Stimulated activated CD4-positive, alpha-beta T cell treated with anti-CD3 and anti-CD28 coated beads, Interleukin-1b, Interleukin-23, amount 100 ng/mL, for 4 hours (primary cell): ENCODE data around the gene MT1M.
"Not testable (repeated sequence)": the region's sequence is repeated elsewhere in the genome, so short reads cannot be mapped to it uniquely, and the experiment has no call there.

Experiments
- DNase-seq, 2 donors: peaks; one replicate each; pipeline ENCODE4 v3.0.0-alpha.2; 2020; ENCODE audit warnings: low read depth in 2 of 2

MT1M gene

DNA sequence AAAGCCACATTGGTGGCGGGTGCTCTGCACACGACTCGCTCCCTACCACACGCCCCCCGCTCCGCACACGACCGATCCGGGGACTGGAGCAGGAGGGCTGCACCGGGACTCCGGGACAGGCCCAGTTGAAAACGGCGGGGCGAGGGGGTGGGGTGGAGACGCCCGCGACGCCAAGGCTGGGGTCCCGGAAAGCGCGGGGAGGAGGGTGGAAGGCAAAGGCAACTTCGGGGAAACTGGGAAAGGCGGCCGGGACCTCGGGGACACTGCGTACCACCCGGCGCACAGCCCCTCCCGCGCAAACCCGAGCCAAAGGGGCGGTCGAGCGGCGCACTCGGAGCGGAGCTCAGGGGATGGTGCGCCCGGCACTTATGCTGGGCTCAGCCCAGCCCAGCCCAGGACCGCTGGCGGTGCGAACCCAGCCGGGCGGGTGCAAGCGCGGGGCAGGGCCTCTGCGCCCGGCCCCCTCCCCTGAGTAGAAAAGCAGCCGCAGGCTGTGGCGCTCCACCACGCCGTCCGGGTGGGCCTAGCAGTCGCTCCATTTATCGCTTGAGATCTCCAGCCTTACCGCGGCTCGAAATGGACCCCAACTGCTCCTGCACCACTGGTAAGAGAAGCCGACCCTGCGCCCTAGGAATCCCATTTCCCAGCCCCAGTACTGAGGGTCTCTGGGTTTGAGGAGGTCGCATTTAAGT lies at the start of gene MT1M:
TSS of gene MT1M (plus strand) at position 504 of the 692 bp plus-strand sequence. CDS start at position 577, 73 bp downstream.
- DNase-seq, result no peak

- DNase-seq, result not testable (repeated sequence)
Measured at GRCh38 chr16:56582911-56583310, 49.5 kb upstream of the MT1M start.

GRCh38 chr16:56583351-56584168 lies 48.9 kb upstream of the MT1M start:
- no peak for DNase-seq

GRCh38 chr16:56584276-56584675 lies 48.2 kb upstream of the MT1M start:
- no peak for DNase-seq

- DNase-seq, result no peak
Measured at GRCh38 chr16:56588781-56589140, 43.7 kb upstream of the MT1M start.

GRCh38 chr16:56589141-56590039 lies 43.1 kb upstream of the MT1M start, which contains the start of gene MT3:
MT3 (plus strand) TSS chr16:56589528; CDS start chr16:56589591, 63 bp downstream.
- DNase-seq, result no peak

DNA sequence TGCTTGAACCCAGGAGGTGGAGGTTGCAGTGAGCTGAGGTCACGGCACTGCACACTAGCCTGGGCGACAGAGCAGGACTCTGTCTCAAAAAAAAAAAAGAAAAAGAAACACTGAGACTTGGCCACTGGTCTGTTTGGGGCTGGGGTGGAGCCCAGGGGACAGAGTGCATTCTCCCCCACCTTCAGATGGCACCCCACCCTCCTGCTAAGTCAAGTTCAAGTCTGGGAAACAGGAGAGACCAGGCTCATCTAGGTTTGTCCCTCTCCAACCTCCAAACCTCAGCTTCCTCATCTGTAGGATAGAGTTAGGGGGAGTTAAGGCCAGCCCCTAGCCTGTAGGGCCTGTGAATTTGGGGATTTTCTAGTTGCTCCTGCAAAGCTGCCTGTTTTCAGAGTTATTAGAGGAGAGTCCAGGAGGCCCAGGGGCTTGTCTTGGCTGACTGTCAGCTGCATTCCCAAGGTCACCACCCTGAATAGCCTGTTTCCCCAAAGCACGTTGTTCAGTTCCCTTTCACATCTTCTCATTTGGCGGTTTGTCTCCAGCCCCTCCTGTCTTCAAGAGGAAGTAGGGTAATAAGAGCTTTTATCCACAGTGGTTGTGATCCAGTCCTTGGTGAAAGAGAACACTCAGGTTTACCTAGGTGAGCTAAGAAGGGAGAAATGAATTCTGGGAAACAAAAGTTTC lies 40.9 kb upstream of the MT1M start:
- no peak for DNase-seq

DNA sequence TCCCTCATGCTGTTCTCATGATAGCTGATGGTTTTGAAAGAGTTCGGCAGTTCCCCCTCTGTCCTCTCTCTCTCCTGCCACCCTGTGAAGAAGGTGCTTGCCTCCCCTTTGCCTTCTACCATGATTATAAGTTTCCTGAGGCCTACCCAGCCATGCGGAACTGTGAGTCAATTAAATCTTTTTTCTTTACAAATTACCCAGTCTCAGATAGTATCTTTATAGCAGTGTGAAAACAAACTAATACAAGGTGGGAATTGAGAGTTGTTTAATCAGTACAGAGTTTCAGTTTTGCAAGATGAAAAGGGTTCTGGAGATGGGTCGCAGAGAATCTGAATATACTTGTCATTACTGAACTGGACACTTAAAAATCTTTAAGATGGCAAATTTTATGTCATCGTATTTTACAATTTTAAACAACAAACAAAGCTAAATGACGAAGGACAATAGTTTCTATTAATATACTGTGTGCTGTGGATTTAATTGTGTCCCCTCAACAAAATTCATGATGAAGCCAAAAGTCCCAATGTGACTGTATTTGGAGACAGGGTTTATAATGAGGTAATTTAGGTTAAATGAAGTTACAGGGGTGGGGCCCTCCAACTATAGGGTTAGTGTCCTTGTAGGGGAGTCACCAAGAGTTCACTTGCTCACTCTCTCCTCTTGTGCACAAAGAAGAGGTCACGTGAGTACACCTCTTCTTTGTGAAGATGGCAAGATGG lies 38.7 kb upstream of the MT1M start:
- no peak for DNase-seq

GRCh38 chr16:56594292-56594619 lies 38.2 kb upstream of the MT1M start:
- no peak for DNase-seq

- DNase-seq, result no peak
Measured at GRCh38 chr16:56600398-56600999, 32.0 kb upstream of the MT1M start.

- DNase-seq, result no peak
Measured at GRCh38 chr16:56601325-56601724, 31.1 kb upstream of the MT1M start.

- no peak for DNase-seq
Measured at GRCh38 chr16:56603589-56603988, 28.9 kb upstream of the MT1M start.

DNA sequence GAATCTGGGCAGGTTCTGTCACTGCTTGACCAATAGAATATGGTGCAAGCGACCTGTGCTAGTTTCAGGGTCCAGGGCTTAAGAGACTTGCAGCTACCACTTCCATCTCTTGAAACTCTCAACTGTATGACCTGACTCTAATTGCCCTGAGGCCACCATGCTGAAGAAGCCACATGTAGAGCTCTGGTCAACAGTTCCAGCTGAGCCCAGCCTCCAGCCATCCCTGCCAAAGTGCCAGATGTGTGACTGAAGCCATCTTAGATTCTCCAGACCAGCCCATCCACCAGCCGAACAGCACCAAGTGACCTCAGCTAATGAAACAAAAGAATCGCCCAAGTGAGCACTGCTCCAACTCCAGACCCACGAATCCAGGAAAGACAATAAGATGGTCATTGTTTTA lies 27.5 kb upstream of the MT1M start:
- no peak for DNase-seq

GRCh38 chr16:56605475-56605874 lies 27.0 kb upstream of the MT1M start:
- DNase-seq, result no peak

DNA sequence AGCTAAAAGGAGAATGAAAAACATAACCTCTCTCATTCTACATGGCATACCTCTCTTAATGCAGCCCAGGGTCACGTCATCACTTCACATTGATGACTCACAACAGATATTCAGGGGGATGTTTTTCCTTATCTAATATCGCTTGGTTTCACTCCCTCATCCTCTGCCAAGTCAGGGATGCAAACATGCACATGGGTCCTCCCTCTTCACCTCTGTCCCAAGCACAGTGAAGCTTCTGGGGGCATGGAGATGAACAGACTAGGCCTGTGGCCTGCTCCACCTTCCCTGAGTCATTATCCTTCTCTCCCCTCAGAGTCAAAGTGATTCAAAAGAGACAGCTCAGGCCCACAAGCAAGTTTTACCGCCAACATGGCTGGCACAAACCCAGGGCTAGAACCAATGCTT lies 26.4 kb upstream of the MT1M start:
- no peak for DNase-seq

- DNase-seq, result no peak
Measured at GRCh38 chr16:56606476-56607108, 25.9 kb upstream of the MT1M start.

DNA sequence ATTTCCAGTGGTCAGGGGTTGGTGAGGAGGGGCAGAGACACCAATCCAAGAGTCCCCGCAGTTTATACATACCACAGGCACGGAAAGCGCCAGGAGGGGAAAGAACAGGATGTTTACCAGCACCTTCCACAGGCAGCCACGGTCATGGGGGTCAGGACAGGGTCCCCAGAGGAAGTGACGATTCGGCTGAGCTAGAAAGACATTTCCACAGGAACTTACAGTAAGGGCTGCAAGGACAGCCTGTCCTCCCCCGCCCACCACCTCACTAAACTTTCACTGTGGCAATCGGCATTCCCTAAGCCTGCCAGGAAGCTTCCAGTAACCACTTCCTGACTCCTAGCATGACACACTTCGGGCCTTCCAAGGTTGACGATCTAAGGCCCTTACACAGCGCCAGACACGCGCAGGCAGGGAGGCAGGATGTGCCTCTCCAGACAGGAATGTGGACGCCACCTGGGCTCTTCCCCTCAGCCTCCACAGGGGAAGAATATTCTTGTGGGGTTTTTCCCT lies 25.3 kb upstream of the MT1M start:
- DNase-seq, result no peak

- DNase-seq, result no peak
Measured at GRCh38 chr16:56607675-56608042, 24.8 kb upstream of the MT1M start.

GRCh38 chr16:56608043-56608875 lies 24.2 kb upstream of the MT1M start, which contains the start of gene MT2A:
MT2A (plus strand) TSS chr16:56608584; CDS start chr16:56608656, 72 bp downstream.
- DNase-seq, result peak; percentile 71 to 85
